Subcutaneous abdominal adipose tissue (tissue), 5 donors: ENCODE measurements around the gene SBF2.

Experiments used
- H3K27ac ChIP-seq: one replicate; pipeline ENCODE4 v1.7.0; 2013; ENCODE audit warnings: low read depth, mild to moderate bottlenecking, inconsistent platforms, low read length, moderate library complexity
- H3K27me3 ChIP-seq, 5 donors: one replicate each; pipeline ENCODE4 v1.7.0; 2013; ENCODE audit warnings: low read length in 5 of 5, inconsistent platforms in 1 of 5; ENCODE audit not compliant: control insufficient read depth in 5 of 5, insufficient read depth in 4 of 5
- H3K36me3 ChIP-seq, 5 donors: one replicate each; pipeline ENCODE4 v1.7.0; 2013; ENCODE audit warnings: low read length in 5 of 5; ENCODE audit not compliant: control insufficient read depth in 5 of 5, insufficient read depth in 5 of 5
- H3K4me1 ChIP-seq, 5 donors: one replicate each; pipeline ENCODE4 v1.7.0; 2013; ENCODE audit warnings: low read length in 5 of 5, mild to moderate bottlenecking in 3 of 5, moderate library complexity in 1 of 5; ENCODE audit not compliant: control insufficient read depth in 5 of 5, insufficient read depth in 5 of 5
- H3K4me3 ChIP-seq, 5 donors: one replicate each; pipeline ENCODE4 v1.7.0; 2013; ENCODE audit warnings: low read length in 5 of 5, low read depth in 1 of 5
- H3K9ac ChIP-seq, 5 donors: one replicate each; pipeline ENCODE4 v1.7.0; 2013; ENCODE audit warnings: low read length in 5 of 5, mild to moderate bottlenecking in 4 of 5, moderate library complexity in 3 of 5
- H3K9me3 ChIP-seq, 5 donors: one replicate each; pipeline ENCODE4 v1.7.0; 2013; ENCODE audit warnings: low read length in 5 of 5; ENCODE audit not compliant: control insufficient read depth in 5 of 5
- donor health status: healthy.
- donor health status: healthy.
- donor health status: healthy.
- donor health status: healthy.
- donor health status: healthy.

Gene SBF2

DNA sequence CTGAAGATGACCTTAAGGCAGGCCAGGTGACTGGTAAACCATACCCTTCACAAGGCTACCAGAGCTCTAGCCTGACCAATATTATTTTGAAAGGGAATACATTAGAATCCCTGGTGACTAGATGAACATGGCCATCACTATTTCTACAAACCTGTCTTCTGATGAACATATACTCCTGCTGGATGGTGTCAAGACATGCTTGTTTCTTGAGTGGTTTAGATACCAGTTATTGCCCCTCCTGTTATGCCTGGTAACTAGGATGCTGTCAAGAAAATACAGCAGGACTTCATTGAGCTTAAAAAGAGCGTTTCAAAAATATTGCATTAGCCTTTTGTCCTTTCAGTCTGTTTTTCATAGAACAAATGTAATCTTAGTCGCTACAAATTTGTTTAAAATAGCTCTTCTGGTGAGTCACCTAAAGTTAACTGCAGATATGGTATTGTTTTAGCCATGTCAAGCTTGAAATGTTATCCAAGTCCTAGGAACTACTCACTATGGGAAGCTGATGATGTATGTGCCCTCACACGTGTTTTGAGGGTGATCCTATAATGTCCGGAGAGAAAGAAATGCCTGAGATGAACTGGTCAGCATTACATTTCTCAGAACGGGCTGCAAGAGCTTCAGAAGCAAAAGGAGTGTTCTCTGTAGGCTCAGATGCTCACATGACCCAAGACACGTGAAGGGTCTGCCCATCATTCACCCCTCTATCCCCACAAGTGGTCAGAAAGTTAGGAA, 31.4 kb upstream of the SBF2 start:
- Histone ChIP-seq H3K9me3 (peaks cover 0 to 8% (median 0%) of the 10 kb centered on the region in 5 donors), H3K27ac (peak overlapping the region; percentile 83), H3K4me1 (peaks cover 15 to 72% (median 65%) of the 10 kb centered on the region in 5 donors), H3K27me3 (no peaks in the 10 kb centered on the region), H3K4me3 (no peak overlapping the region), H3K36me3 (no peaks in the 10 kb centered on the region), H3K9ac (peak overlapping the region in 2 of 5 donors; percentile 20 to 48)

DNA sequence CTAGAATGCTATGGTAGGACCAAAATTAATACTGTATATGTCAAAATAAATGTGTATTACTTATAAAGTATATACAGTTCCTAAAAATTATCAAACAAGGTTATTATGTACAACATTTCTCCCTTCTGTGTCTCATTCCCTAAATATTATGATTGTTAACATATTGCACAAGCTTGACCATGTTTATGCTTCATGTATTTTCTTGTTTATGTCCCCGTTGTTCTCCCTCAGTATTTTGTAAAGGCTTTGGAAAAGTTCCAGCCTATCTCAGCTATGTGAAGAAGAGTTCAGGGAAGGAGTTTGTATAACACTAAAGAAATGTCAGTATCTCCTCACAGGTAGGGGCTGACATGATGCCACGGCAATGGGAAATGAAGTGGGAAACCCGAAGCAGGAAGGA, 30.5 kb upstream of the SBF2 start:
- no peaks in the 10 kb centered on the region for H3K27me3 ChIP-seq
- peaks cover 15 to 75% (median 71%) of the 10 kb centered on the region in 5 donors for H3K4me1 ChIP-seq
- no peak overlapping the region for H3K4me3 ChIP-seq
- H3K27ac ChIP-seq = peak overlapping the region; percentile 83
- H3K36me3 ChIP-seq = no peaks in the 10 kb centered on the region
- H3K9ac ChIP-seq = no peak overlapping the region
- H3K9me3 ChIP-seq = peaks cover 0 to 8% (median 0%) of the 10 kb centered on the region in 5 donors

DNA sequence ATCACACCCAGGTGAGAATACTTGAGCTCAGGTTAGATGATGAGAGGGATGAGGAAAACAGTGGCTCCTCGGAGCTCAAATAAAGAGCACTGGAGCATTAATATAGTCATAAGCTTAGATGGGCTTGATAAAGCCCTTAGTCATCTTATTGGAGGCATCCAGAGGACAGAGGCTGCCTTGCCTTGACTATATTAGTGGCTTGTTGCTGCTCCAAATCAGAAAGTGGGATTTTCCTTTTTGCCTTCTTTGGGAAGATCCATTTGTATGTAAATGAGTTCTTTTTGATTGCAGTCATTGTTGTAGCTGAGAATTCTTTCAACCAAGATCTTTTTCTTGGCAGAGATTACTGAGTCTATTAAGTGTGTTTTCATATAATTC, 29.8 kb upstream of the SBF2 start:
- Histone ChIP-seq H3K36me3 (no peaks in the 10 kb centered on the region), H3K9ac (peak overlapping the region in 2 of 5 donors; percentile 10 to 13), H3K27me3 (no peaks in the 10 kb centered on the region), H3K9me3 (peaks cover 0 to 8% (median 0%) of the 10 kb centered on the region in 5 donors), H3K27ac (peak overlapping the region; percentile 90), H3K4me1 (peaks cover 12 to 76% (median 65%) of the 10 kb centered on the region in 5 donors), H3K4me3 (no peak overlapping the region)

DNA sequence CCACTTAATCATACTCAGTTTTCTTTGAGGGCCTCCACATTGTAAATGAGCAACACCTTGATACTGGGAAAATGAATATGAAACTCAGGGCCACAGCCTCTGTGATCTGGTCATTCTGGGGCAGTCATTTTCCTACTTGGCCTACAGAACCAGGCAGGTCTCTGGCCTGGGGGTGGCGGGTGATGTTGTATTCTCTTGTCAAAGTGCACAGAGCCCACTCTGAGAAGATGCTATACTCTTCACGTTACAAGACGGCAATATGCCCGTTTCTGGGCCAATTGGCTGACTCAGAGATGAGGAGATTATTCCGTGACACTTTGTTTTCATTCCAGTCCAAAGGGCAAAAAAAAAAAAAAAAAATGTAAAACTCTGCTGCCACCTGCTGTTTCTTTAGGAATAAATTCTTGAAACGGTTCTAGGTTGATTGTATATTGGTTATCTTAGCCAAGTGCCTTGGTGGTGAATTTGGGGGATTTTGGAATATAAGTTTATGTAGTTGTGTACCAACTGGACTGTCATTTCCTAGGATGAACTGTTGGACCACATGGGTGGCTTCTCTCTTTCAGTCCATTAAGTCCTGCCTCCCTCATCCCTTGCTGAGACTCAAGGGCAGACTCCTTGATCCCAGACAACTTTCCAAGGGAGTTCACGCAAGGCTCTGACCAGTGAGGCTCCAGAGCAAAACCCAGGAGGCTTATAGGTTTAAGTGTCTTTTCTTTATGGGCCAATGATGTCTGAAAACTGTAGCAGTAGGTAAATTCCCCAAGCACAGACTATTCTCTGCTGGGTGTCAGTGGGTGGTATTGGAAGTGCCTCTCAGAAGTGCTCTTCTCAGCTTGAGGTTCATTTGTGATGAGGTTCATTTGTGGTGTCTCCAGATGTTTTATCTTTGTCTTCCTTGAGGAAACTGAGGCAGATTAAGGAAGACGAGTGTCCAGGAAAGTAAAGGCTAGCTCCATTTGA, 29.1 kb upstream of the SBF2 start:
- H3K9me3 ChIP-seq = peaks cover 0 to 8% (median 0%) of the 10 kb centered on the region in 5 donors

DNA sequence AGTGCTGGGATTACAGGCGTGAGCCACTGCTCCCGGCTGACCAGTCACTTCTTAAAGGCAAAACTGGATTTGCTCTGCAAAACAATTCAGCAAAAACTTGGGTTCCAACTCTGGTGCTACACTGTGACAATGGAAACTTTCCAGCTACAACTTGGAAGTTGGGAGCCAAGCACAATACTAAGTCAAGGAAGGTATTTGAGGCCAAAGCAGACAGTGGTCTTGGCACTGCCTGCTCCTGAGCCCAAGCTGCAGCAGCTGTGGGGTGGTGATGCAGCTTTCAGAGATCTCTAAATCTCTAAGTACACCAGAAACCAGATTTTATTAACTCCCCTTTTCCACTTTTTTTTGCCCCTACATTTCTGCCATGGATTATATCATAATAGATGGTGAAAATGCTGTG, 28.4 kb upstream of the SBF2 start:
- H3K27ac ChIP-seq = peak overlapping the region; percentile 90
- peak overlapping the region in 2 of 5 donors; percentile 29 to 35 for H3K4me3 ChIP-seq
- no peaks in the 10 kb centered on the region for H3K27me3 ChIP-seq
- H3K36me3 ChIP-seq = no peaks in the 10 kb centered on the region
- peaks cover 0 to 4% (median 0%) of the 10 kb centered on the region in 5 donors for H3K9me3 ChIP-seq
- H3K4me1 ChIP-seq = peaks cover 13 to 74% (median 61%) of the 10 kb centered on the region in 5 donors
- H3K9ac ChIP-seq = peak overlapping the region in 4 of 5 donors; percentile 1 to 67 (median 38)

More for the DNA sequence above, 29.1 kb upstream of the SBF2 start:
- no peaks in the 10 kb centered on the region for H3K27me3 ChIP-seq
- no peaks in the 10 kb centered on the region for H3K36me3 ChIP-seq
- H3K4me1 ChIP-seq = peaks cover 9 to 75% (median 63%) of the 10 kb centered on the region in 5 donors
- peak overlapping the region in 4 of 5 donors; percentile 12 to 67 (median 58) for H3K9ac ChIP-seq
- H3K27ac ChIP-seq = peak overlapping the region; percentile 90
- peak overlapping the region in 3 of 5 donors; percentile 28 to 35 (median 29) for H3K4me3 ChIP-seq

- Histone ChIP-seq H3K4me1 (peaks cover 7 to 67% (median 55%) of the 10 kb centered on the region in 5 donors), H3K27ac (peak overlapping the region; percentile 94), H3K9me3 (no peaks in the 10 kb centered on the region)
These were observed 26.9 kb upstream of the SBF2 start for GRCh38 chr11:10320736-10321465.

DNA sequence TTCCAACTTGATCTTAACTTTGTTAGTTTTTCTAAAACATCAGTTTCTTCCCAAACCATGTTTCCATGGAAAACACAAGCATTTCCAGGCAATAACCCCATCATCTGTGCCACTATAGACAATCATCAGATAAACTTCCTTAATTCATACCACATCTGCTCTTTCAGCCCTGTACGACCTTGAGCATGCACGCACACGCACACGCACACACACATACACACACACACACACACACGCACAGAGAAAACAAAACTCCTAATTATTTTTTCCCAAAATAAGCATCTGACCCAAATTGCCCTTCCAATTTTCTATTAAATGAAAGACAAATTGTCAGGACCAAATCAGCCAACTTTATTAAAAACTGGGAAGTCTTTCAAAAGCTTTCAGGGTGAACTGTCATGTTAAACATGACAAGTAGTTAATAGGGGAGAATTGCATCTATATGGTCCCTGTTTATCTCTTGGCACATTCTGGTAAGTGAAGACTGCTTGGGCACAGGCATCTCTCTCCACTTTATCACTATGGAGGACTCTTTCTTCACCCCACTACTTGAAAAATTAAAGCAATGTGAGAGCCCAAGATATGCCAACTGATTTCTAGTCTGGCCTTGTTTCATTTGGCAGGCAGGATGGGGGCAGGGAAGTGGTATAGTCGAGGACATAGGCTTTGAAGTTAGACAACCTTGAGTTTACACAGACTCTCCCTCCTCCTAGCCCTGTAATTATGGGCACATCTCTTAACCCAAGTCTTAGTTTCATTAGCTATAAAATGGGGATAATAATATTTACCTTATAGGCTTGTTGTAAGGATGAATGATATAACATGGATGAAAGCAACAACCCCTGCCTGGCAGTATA, 25.9 kb upstream of the SBF2 start:
- no peaks in the 10 kb centered on the region for H3K36me3 ChIP-seq
- peaks cover 7 to 57% (median 47%) of the 10 kb centered on the region in 5 donors for H3K4me1 ChIP-seq
- peak overlapping the region in 1 of 5 donors; percentile 27 for H3K9ac ChIP-seq
- H3K27ac ChIP-seq = peak overlapping the region; percentile 94
- H3K9me3 ChIP-seq = no peaks in the 10 kb centered on the region
- H3K27me3 ChIP-seq = no peaks in the 10 kb centered on the region
- no peak overlapping the region for H3K4me3 ChIP-seq

More at GRCh38 chr11:10320736-10321465, 26.9 kb upstream of the SBF2 start:
- Histone ChIP-seq H3K4me3 (no peak overlapping the region), H3K9ac (no peak overlapping the region), H3K27me3 (no peaks in the 10 kb centered on the region), H3K36me3 (no peaks in the 10 kb centered on the region)

- Histone ChIP-seq H3K4me3 (no peak overlapping the region), H3K27ac (peak overlapping the region; percentile 94), H3K9me3 (no peaks in the 10 kb centered on the region), H3K36me3 (no peaks in the 10 kb centered on the region), H3K4me1 (peaks cover 7 to 49% (median 48%) of the 10 kb centered on the region in 5 donors), H3K9ac (peak overlapping the region in 3 of 5 donors; percentile 7 to 56 (median 10)), H3K27me3 (no peaks in the 10 kb centered on the region)
These were observed 24.4 kb upstream of the SBF2 start for GRCh38 chr11:10318527-10318802.
